ENCODE measurements around the gene HACD2. TPM values are rescaled to one million over a fixed set of nuclear protein-coding genes. Genes with fewer than 3 reads are reported as not detected.
"Not testable (repeated sequence)": the region's sequence is repeated elsewhere in the genome, so short reads cannot be mapped to it uniquely, and the experiment has no call there.

HACD2 gene
- total RNA-seq, 2 donors from 2014 or later, result 22.7 to 28.6 TPM

DNA sequence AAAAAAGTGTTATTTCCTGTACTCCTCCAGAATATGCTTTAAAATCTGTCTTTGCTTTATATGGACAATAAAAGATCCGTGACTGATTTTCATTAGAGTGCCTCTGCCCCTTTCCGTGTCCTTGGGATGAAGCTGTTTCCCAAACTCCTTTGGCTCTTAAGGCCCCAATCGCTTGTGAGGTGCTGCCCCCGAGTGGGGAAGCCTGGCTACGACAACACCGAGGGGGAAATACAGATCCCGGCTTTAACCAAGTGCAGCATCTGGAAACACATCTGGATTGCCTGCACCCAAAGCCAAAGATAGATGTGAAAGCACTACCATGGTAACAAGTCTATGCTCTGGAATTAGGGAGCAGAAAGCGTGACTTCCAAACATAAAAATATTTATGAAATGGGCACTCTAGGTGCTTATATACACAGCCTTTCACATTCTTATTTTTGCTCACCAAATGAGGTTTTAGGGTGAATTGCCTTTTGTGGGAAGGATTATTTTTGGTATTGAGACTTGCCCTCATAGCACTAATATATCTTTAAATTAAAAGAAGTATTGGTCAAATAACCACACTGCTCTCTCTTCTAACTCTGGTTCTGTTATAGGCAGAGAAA, 95.4 kb downstream of the HACD2 start:
- peaks cover 0 to 14% of the 10 kb centered on the region in 2 donors for H3K4me1 ChIP-seq
- no peaks in the 10 kb centered on the region for H3K9me3 ChIP-seq
- H3K27ac ChIP-seq, result peak overlapping the region; percentile 58 to 71
- TF ChIP-seq, protein P1, sequence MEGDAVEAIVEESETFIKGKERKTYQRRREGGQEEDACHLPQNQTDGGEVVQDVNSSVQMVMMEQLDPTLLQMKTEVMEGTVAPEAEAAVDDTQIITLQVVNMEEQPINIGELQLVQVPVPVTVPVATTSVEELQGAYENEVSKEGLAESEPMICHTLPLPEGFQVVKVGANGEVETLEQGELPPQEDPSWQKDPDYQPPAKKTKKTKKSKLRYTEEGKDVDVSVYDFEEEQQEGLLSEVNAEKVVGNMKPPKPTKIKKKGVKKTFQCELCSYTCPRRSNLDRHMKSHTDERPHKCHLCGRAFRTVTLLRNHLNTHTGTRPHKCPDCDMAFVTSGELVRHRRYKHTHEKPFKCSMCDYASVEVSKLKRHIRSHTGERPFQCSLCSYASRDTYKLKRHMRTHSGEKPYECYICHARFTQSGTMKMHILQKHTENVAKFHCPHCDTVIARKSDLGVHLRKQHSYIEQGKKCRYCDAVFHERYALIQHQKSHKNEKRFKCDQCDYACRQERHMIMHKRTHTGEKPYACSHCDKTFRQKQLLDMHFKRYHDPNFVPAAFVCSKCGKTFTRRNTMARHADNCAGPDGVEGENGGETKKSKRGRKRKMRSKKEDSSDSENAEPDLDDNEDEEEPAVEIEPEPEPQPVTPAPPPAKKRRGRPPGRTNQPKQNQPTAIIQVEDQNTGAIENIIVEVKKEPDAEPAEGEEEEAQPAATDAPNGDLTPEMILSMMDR (IDR thresholded peaks at IDR 0.05), result peak; percentile 84 to 87
- H3K27me3 ChIP-seq, result no peaks in the 10 kb centered on the region
- H3K36me3 ChIP-seq, result peaks cover 5% of the 10 kb centered on the region
- peak; percentile 68 for DNase-seq (ENCODE audit: low spot score)
- no peak overlapping the region for H3K4me3 ChIP-seq

DNA sequence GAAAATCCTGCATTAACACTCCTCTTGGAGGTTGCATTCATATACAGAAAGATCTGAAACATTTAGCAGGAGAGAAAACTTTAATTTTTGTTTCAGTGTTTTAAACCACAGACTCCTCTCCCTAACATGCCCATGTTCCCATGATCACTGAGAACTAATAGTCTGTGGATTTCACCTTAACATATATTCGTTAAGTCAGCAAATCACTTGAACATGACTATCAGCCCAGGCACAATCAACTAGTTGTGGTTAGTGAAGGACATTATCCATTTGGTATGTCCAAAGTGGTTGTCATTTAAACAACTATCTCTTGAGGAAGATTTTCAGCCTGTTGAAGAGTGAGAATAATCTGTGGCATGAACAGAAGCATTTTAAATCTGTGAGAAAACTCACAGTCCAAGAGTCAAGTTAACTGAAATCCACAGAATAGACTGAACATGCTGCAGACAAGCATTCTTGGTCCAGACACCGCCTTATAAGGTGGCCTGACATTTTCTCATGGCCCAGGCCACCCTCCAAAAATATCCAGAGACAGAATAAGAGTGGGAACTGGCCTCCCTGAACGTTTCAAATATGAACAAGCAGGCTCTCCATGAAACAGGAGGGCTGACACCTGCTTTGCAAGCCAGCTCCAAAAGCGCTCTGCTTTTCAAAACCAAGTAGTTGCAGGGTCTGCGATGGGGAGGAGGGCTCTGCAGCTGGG, 96.1 kb downstream of the HACD2 start:
- no peak overlapping the region for H3K4me3 ChIP-seq

GRCh38 chr3:123487063-123487462, 97.8 kb downstream of the HACD2 start:
- H3K36me3 ChIP-seq; H3K27me3 ChIP-seq; H3K4me1 ChIP-seq; H3K9me3 ChIP-seq; DNase-seq (ENCODE audit: low spot score); H3K4me3 ChIP-seq: not testable (repeated sequence)
- peak overlapping the region; percentile 58 to 71 for H3K27ac ChIP-seq

More for the DNA sequence above, 96.1 kb downstream of the HACD2 start:
- no peak for DNase-seq (ENCODE audit: low spot score)
- Histone ChIP-seq H3K9me3 (no peaks in the 10 kb centered on the region), H3K27ac (peak overlapping the region; percentile 58 to 71), H3K36me3 (peaks cover 5% of the 10 kb centered on the region), H3K27me3 (no peaks in the 10 kb centered on the region), H3K4me1 (peaks cover 0 to 14% of the 10 kb centered on the region in 2 donors)
- TF ChIP-seq, protein P1 (IDR thresholded peaks at IDR 0.05), result no peak

DNA sequence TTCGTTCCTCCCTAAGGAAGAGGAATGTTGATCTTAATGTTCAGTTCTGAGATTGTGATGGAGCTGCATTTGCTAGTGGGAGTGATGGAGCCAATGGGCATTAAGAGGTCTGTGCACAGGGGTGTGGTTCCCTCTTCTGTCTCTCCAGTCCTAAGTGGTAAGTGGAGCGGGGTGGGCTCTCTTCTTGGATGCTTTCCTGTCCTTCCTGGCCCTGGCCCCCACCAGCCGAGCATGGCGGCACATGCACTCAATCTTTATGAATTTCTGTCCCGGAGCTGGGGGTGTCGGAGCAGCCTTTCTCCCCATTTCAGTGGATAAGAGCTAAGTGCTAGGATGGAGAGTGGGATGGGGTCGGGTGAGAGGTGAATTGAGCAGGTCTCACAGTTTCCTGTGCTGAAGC, 98.4 kb downstream of the HACD2 start:
- DNase-seq (ENCODE audit: low spot score), result no peak
- H3K27me3 ChIP-seq, result no peaks in the 10 kb centered on the region
- H3K36me3 ChIP-seq, result peaks cover 5% of the 10 kb centered on the region
- peaks cover 0 to 7% of the 10 kb centered on the region in 2 donors for H3K4me1 ChIP-seq
- no peaks in the 10 kb centered on the region for H3K9me3 ChIP-seq
- TF ChIP-seq, protein P1 (IDR thresholded peaks at IDR 0.05), result no peak
- H3K4me3 ChIP-seq, result no peak overlapping the region
- H3K27ac ChIP-seq, result peak overlapping the region; percentile 58 to 71

DNA sequence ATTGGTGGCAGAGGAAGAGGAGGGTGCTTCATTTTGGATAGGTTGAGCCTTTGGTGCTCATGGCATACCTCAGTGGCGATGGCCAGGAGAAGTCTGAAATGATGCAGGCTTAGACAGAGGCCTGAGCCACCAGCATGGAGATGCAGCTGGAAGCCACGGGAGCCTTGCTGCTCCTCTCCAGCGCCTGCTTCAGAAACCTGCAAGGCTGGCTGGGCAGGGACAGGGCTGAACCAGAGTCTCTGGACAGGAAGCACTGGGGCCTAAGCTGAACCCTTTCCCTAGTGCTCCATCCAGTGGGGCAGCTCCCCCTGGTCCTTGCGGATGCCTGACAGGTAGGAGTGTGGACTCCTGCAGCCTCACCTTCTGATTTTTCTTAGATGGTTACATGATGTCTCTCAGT, 99.3 kb downstream of the HACD2 start:
- no peaks in the 10 kb centered on the region for H3K9me3 ChIP-seq
- H3K27me3 ChIP-seq, result no peaks in the 10 kb centered on the region
- TF ChIP-seq, protein P1 (IDR thresholded peaks at IDR 0.05), result no peak
- no peak for DNase-seq (ENCODE audit: low spot score)
- no peak overlapping the region for H3K27ac ChIP-seq
- peaks cover 0 to 7% of the 10 kb centered on the region in 2 donors for H3K4me1 ChIP-seq
- peaks cover 3% of the 10 kb centered on the region for H3K36me3 ChIP-seq
- H3K4me3 ChIP-seq, result no peak overlapping the region

- Histone ChIP-seq H3K4me3 (no peak overlapping the region), H3K27me3 (no peaks in the 10 kb centered on the region), H3K4me1 (no peaks in the 10 kb centered on the region), H3K9me3 (no peaks in the 10 kb centered on the region), H3K27ac (no peak overlapping the region), H3K36me3 (no peaks in the 10 kb centered on the region)
- TF ChIP-seq, protein P1 (IDR thresholded peaks at IDR 0.05), result no peak
- DNase-seq (ENCODE audit: low spot score), result no peak
These were observed 101.7 kb downstream of the HACD2 start for GRCh38 chr3:123483146-123483545.
